Heart right ventricle (tissue), 16 donors: ENCODE results near the gene CENPS. TPM values are rescaled to one million over a fixed set of nuclear protein-coding genes. Genes with fewer than 3 reads are reported as not detected.
A peak's percentile ranks its signal among the peaks of the same experiment; 100 is the strongest.

ENCODE experiments used
- ATAC-seq, 8 donors: fragments of 200-7000 bp; cut with Tn5 transposase; one replicate each; pipeline ENCODE4 v1.9.1; 2020; ENCODE audit warnings: mild to moderate bottlenecking in 8 of 8, moderate library complexity in 8 of 8, moderate number of reproducible peaks in 1 of 8
- DNase-seq, 2 donors: peaks; one replicate each; pipeline ENCODE4 v3.0.0-alpha.2; 2020
- H3K27ac ChIP-seq, 10 donors: fragments of 200-600 bp; sonication (generic) in 2 of 10; one replicate each; pipeline versions ENCODE4 v1.5.0 to v1.8.0; 2020 to 2022; ENCODE audit warnings: mild to moderate bottlenecking in 3 of 10
- H3K27me3 ChIP-seq, 7 donors: fragments of 200-600 bp; one replicate each; pipeline ENCODE4 v1.8.0; 2021 to 2022; ENCODE audit warnings: mild to moderate bottlenecking in 2 of 7
- H3K36me3 ChIP-seq, 9 donors: fragments of 200-600 bp; sonication (generic) in 1 of 9; one replicate each; pipeline versions ENCODE4 v1.5.0 to v1.8.0; 2020 to 2022; ENCODE audit warnings: mild to moderate bottlenecking in 2 of 9
- H3K4me1 ChIP-seq, 9 donors: fragments of 200-600 bp; sonication (generic) in 1 of 9; one replicate each; pipeline versions ENCODE4 v1.5.0 to v1.8.0; 2020 to 2022; ENCODE audit warnings: mild to moderate bottlenecking in 4 of 9
- H3K4me3 ChIP-seq, 10 donors: fragments of 200-600 bp; sonication (generic) in 2 of 10; one replicate each; pipeline versions ENCODE4 v1.5.0 to v1.8.0; 2020 to 2022; ENCODE audit warnings: mild to moderate bottlenecking in 7 of 10, moderate library complexity in 2 of 10
- H3K9me3 ChIP-seq, 11 donors: fragments of 200-600 bp in 10 of 11; sonication (generic) in 2 of 11; one replicate each; pipeline versions ENCODE4 v1.5.0 to v1.8.0; 2013 to 2022; ENCODE audit warnings: mild to moderate bottlenecking in 2 of 11, control low read depth in 1 of 11, moderate library complexity in 1 of 11
- CTCF ChIP-seq, 9 donors: fragments of 200-600 bp; sonication (generic) in 2 of 9; IDR thresholded peaks; one replicate each; pipeline versions ENCODE4 v1.5.0 to v1.8.0; 2021 to 2022; ENCODE audit warnings: antibody characterized with exemption in 9 of 9, mild to moderate bottlenecking in 5 of 9, moderate library complexity in 1 of 9
- WGBS, 2 donors: extraction: QIAGEN DNeasy Blood & Tissue Kit; methylation state at CpG; one replicate each; pipeline ENCODE4 v1.1.7; 2013; ENCODE audit warnings: inconsistent platforms in 1 of 2; 5-methylcytosine and 5-hydroxymethylcytosine counted together
- intact Hi-C, 10 donors: fragments of 100-400 bp; cut with DNase I; formaldehyde crosslinking; loops; one replicate each; pipeline versions ENCODE4 v1.11.1 to v1.14.2; 2022
- polyA plus RNA-seq, 2 donors: library from polyadenylated mRNA; stranded (reverse); fragments of 200-250 nt; gene quantifications; one replicate each; pipeline ENCODE4 v1.2.3, GENCODE V29; 2013
- total RNA-seq, 10 donors: library from RNA; stranded (reverse); fragmentation: NEBNext Ultra II Directional in 3 of 10; extraction: Animal tissue kit (Norgen Biotek cat#: 25700) in 3 of 10; gene quantifications; one replicate each; pipeline versions ENCODE4 v1.2.1 to v1.2.4, GENCODE V29; 2021 to 2023
- donor health status: Arrhythmogenic right ventricular cardiomyopathy.
- donor health status: ischemic (EF 13 %, LVEDD 7.1; RV severe dilation, severe dysfunction).
- donor health status: healthy with polysubstance abuse.
- donor health status: DM: no; HTN: yes; CAD: no.
- donor health status: DM: no; HTN: no; CAD: no.
- donor health status: ischemic (EF 25% LVEDD 6.9; RV normal size, moderate dysfunction).
- donor health status: ischemic (EF 25% LVEDD 5.7; RV mildly dilated, moderate dysfunction).
- donor health status: healthy.
- donor health status: DM: yes; HTN: yes; CAD: no.
- donor health status: Ischemic cardiomyopathy.
- donor health status: ischemic (EF 35%, LVEDD 5.7; RV mildly dilated, moderate dysfunction).
- donor health status: nonischemic (EF 11% LVEDD 7.7; RV severe dilation, severe dysfunction).
- donor health status: DM: yes; HTN: yes; CAD: no.
- donor health status: PGD.
- donor health status: ischemic (EF 29% LVEDD 5.4; RV normal size, mild dysfunction).
- donor health status: nonischemic (EF 23%, LVEDD 6.1; RV moderate dilation, normal function).

CENPS gene
- total and polyA plus RNA-seq, 12 donors: 4.9 to 10.7 (median 9.3) TPM

DNA sequence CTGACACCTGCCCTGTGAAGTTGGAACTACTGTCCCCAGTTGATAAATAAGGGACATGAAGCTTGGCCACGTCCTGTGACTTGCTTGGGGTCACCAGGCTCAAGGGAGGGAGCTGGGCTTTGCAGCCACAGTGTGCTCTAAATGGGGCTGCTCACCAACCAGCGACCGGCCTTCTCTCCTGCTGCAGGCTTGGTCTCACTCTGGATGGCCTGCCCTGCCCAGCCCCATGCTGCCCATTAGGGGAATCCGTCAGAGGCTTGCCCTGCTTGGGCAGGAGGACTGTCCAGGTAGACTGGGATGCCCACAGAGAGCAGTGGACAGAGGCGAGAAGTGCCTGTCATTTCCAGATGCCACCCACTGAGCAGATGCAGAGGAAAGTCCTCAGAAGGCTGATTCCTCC, 1.2 kb upstream of the CENPS start:
- ATAC-seq (no peak), DNase-seq (no peak)
- Histone ChIP-seq H3K27ac (no peak overlapping the region), H3K4me3 (no peak overlapping the region), H3K36me3 (no peaks in the 10 kb centered on the region), H3K9me3 (no peaks in the 10 kb centered on the region), H3K4me1 (peaks cover 0 to 19% (median 13%) of the 10 kb centered on the region in 9 donors), H3K27me3 (no peaks in the 10 kb centered on the region)
- intact Hi-C loops: loop anchor here (1.0 to 5.0 kb wide), 6 partner anchors 51 to 802 kb away; no protein-coding TSS in a partner anchor
- 85 to 87% methylated on average over 5 of the region's 5 CpGs for WGBS, 2 donors
- no peak for TF ChIP-seq CTCF (IDR thresholded peaks at IDR 0.05)

DNA sequence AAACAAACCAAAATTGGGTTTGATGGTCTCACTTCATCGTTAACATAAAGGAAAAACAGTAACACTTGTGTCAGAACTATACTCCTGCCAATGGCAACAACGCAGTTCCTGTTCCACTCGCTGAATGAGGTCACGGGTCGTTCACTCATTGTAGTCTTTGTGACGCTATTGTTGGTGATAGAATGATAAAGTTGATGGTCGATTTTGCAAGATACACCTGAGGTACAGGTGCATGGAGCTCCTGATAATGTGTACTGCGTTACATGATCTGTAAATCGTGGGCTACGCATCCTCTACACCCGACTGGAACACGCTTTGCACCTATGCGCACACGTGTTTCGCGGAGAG, 391 bp upstream of the CENPS start:
- 17 to 22% methylated on average over 16 of the region's 16 CpGs for WGBS, 2 donors
- peak overlapping the region in 6 of 10 donors; percentile 43 to 81 (median 66) for H3K27ac ChIP-seq
- ATAC-seq (peak in 3 of 8 donors; percentile 2 to 12 (median 8)), DNase-seq (no peak)
- intact Hi-C loops: loop anchor here (1.0 to 10.0 kb wide), 10 partner anchors 42 to 803 kb away; partner anchors contain the start of genes DFFA (in 1 of the 10) and PEX14 (in 1 of the 10)
- peak overlapping the region; percentile 52 to 93 (median 75) for H3K4me3 ChIP-seq
- H3K4me1 ChIP-seq: peaks cover 0 to 19% (median 13%) of the 10 kb centered on the region in 9 donors
- peaks cover 0 to 2% (median 0%) of the 10 kb centered on the region in 9 donors for H3K36me3 ChIP-seq
- TF ChIP-seq CTCF (IDR thresholded peaks at IDR 0.05): no peak
- H3K27me3 ChIP-seq: no peaks in the 10 kb centered on the region
- H3K9me3 ChIP-seq: no peaks in the 10 kb centered on the region

- no peak for TF ChIP-seq CTCF (IDR thresholded peaks at IDR 0.05)
- H3K27ac ChIP-seq: peak overlapping the region in 8 of 10 donors; percentile 47 to 81 (median 68)
- WGBS, 2 donors: 26% methylated on average over 30 of the region's 30 CpGs
- H3K4me3 ChIP-seq: peak overlapping the region; percentile 52 to 93 (median 75)
- H3K4me1 ChIP-seq: peaks cover 0 to 19% (median 13%) of the 10 kb centered on the region in 9 donors
- H3K27me3 ChIP-seq: no peaks in the 10 kb centered on the region
- H3K9me3 ChIP-seq: no peaks in the 10 kb centered on the region
- ATAC-seq (peak in 1 of 8 donors; percentile 5), DNase-seq (no peak)
- peaks cover 0 to 6% (median 0%) of the 10 kb centered on the region in 9 donors for H3K36me3 ChIP-seq
- intact Hi-C loops: loop anchor here in 8 of 10 donors (2.0 to 10.0 kb wide), 6 partner anchors 41 to 804 kb away; partner anchors contain the start of genes DFFA (in 1 of the 8) and PEX14 (in 1 of the 8)
Measured at GRCh38 chr1:10431070-10431730, 967 bp downstream of the CENPS start.

DNA sequence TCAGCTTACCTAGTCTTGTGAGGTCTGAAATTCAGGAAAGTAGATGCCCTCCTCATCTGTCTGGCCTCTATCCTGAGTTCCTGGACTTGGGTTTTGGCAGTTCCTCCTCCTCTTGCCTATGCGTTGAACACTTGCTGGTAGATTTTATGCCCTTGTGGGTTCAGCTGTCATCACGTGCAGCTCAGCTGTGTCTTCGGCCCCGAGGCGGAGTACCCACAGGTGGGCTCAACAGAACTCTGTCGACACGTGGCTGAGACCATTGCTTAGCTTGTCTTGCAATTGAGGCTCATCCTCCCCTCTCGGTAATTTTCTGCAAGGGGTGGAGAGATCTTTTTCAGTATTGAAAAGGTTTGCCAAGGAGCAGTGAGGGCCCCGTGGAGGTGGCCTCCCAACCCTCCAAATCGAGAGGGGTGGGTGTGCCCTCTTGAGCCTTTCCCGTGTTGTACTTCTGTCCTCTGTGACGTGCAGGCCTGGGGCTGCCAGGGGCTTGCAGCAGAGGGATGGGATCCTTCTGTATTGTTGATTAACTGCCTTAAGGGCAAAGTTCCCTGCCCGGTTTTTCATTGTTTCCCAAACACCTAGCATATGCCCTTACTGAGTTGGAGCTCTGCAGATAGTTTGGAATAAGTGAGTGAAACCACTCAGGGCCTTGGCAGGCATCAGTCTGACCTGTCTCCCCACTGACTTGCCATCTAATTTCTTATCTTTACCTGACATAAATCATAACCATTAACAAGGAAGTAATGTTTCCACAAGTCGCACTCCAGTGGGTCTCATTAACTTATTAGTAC, 2.9 kb downstream of the CENPS start:
- intact Hi-C loops: loop anchor here in 6 of 10 donors (5.0 to 10.0 kb wide), 5 partner anchors 39 to 806 kb away; partner anchors contain the start of genes DFFA (in 1 of the 6) and PEX14 (in 1 of the 6)
- no peak overlapping the region for H3K27ac ChIP-seq
- no peaks in the 10 kb centered on the region for H3K27me3 ChIP-seq
- peaks cover 0 to 19% (median 13%) of the 10 kb centered on the region in 9 donors for H3K4me1 ChIP-seq
- no peaks in the 10 kb centered on the region for H3K9me3 ChIP-seq
- DNase-seq (no peak), ATAC-seq (no peak)
- H3K36me3 ChIP-seq: peaks cover 0 to 6% (median 0%) of the 10 kb centered on the region in 9 donors
- no peak overlapping the region for H3K4me3 ChIP-seq
- 81% methylated on average over 14 of the region's 14 CpGs for WGBS, 2 donors
- TF ChIP-seq CTCF (IDR thresholded peaks at IDR 0.05): no peak
